ENCODE data around the gene PPARG.
"Not testable (repeated sequence)": the region's sequence is repeated elsewhere in the genome, so short reads cannot be mapped to it uniquely, and the experiment has no call there.

PPARG gene

GRCh38 chr3:12458901-12459300 lies 170.0 kb downstream of the PPARG start:
- no peak for DNase-seq (ENCODE audit: low read depth in 2 of 2)

DNA sequence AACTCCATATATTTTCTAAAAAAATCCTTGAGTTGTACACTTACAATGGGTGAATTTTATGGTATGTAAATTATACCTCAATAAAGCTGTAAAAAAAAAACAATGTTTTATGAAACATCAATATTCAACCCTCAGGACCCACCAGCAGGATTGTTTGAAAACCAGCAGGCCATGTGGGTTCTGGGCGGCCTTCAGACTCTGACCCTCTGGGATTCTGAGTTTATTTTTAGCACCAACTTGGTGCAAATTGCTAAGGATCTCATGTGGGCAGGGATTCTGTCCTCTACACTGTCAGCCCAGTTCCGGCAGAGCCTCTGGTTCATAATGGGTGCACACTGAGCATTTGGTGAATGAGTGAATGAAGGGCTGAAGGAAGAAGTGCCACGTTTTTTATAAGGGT lies 171.3 kb downstream of the PPARG start:
- no peak for DNase-seq (ENCODE audit: low read depth in 2 of 2)

- no peak for DNase-seq (ENCODE audit: low read depth in 2 of 2)
Observed at GRCh38 chr3:12461097-12461649, 172.3 kb downstream of the PPARG start.

GRCh38 chr3:12462159-12462947 lies 173.5 kb downstream of the PPARG start:
- no peak for DNase-seq (ENCODE audit: low read depth in 2 of 2)

DNA sequence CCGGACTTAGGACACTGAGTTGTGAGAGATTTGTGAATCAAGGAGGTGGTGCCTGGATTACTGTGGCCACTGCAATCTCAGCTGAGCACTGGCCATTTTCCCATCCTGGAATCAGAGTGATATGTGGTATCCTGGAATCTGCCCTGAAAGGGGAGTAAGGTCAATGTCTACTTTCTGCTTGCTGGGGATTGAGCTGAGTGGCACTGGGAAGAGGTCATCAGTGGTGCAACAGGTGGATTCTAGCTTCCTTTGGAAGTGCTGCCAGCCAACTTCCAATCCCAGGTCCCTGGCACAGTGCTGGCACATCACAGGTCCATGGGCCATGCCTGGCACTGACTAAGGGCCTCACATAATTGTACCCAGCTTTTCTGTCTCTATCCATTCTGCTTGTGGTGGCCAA lies 174.8 kb downstream of the PPARG start:
- DNase-seq (ENCODE audit: low read depth in 2 of 2), result no peak

- no peak for DNase-seq (ENCODE audit: low read depth in 2 of 2)
Observed at GRCh38 chr3:12464181-12464580, 175.3 kb downstream of the PPARG start.

DNA sequence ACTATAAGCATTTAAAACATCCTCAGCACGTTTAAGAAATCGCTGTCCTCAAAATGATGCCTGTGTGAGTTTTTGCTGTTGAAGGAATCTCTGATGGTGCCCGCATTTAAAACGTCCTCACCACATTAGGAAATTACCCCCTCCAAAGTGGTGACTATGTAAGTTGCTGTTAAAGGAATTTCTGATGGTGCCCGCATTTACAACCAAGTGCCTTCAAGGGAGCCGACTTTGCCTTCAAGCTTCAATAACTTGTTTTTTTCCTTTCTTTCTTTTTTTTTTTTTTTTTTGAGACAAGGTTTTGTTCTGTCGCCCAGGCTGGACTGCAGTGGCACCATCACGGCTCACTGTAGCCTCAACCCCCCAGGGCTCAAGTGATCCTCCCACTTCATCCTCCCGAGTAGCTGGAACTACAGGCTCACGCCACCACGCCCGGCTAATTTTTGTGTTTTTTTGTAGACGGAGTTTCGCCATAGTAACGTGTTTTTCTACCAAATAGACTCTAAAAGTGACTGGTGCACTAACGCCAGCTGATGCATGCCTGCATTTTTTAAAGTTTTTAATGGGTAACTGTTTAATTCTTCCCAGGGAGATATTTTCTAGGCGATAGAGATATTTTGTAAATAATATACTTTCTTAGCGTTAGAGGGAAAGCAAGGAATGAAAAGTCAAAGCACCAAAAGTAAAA lies 176.4 kb downstream of the PPARG start:
- no peak for DNase-seq (ENCODE audit: low read depth in 2 of 2)

DNA sequence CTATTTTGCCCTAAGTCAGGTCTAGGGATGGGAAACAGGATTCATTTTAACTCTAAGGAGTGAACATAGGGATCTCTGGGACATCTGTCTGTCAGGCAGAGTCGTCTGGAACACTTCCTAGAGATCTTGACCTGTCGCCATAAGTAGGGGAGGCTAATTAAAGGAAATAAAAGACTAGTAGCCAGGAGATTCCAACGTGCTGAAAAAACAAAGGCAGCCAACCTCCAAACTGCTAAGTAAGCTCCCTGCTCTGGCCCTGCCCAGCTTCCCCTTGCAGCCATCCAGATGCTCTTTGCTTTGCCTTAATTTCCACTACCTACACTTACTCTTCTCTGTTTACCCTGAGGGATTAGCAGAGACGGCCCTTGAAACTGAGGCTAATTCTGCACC lies 177.0 kb downstream of the PPARG start:
- DNase-seq (ENCODE audit: low read depth in 2 of 2), result no peak

DNA sequence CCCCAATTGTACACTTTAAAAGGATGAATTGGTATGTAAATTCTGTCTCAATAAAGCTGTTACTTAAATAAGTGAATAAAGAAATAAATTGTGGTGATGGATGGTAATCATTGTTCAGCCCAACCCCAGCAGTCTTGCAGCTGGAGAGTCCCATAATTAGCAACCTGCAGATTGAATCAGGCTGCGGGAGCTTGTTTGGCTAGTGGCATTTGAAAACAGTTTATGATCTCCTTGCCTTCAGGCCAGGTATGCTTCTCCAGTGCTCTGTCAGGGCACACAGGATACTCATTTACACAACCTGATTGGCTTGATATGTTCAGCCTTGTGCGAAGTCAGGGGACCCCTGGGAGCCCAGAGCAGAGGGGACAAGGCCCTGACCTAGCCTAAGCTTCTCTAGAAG lies 178.9 kb downstream of the PPARG start:
- DNase-seq (ENCODE audit: low read depth in 2 of 2), result no peak

DNA sequence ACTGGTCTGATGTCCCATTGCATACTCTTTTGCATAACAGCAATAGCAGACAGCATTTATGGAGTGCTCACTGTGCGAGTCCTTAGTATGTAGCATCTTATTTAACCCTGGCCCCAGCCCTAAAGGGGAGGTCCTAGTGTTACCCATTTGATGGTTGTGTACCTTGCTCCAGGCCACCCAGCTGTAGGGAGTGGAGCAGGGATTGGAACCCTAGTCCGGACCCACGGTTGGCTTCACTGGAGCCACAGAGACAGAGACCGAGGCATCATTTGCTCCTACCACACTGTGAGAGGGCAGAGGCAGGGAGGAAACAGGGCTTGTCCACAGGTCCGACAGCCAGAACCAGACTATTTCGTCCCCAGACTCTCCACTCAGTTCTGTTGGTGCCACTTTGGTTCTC lies 179.4 kb downstream of the PPARG start:
- no peak for DNase-seq (ENCODE audit: low read depth in 2 of 2)

GRCh38 chr3:12468757-12469156 lies 179.9 kb downstream of the PPARG start:
- no peak for DNase-seq (ENCODE audit: low read depth in 2 of 2)

DNA sequence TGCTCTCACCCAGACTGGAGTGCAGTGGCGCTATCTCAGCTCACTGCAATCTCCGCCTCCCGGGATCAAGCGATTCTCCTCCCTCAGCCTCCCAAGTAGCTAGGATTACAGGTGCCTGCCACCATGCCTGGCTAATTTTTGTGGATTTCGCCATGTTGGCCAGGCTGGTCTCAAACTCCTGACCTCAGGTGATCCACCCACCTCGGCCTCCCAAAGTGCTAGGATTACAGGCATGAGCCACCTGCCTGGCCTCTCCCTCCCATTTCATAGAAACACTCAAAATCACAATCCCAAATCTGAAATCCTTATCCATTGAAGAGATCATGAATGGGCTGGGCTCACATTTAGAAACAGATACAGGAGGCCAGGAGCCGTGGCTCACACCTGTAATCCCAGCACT lies 180.4 kb downstream of the PPARG start:
- DNase-seq (ENCODE audit: low read depth in 2 of 2), result not testable (repeated sequence)

- DNase-seq (ENCODE audit: low read depth in 2 of 2), result no peak
Observed at GRCh38 chr3:12470111-12470510, 181.2 kb downstream of the PPARG start.

DNA sequence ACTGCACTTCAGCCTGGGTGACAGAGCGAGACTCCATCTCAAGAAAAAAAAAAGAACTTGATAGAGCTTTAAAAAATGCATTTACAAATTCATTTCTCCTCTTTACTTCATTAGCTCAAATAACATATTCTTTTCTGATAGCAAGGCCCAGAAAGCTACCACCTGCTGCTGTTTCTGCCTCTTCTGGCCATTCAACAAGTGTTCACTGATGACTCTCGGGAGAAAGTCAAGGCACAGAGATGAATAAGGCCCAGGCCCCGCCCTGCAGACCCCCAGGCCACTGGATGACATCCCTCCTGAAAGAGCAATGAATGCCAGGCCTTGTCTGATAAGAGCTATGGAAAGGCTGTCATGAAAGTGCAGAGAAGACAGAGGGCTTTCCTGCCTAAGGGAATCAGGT lies 181.8 kb downstream of the PPARG start:
- DNase-seq (ENCODE audit: low read depth in 2 of 2), result no peak

DNA sequence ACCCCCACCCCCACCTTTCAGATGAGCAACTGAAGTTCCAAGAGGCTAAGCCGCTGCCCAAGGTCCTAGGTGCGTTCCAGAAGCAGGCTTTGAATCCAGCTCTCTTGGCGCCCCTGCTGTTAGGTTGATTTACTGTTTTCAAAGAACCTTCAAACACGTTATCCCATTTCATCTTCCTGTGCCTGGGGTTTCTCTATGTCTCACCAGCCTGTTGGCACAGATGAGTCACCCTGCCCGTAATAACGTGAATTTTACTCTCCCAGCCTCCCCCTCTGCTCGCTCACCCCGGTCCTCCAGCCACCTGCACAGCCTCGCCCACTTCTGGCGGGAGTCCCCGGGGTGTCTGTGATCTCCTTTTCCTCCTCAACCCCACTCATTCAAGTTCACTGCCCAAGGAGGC lies 182.4 kb downstream of the PPARG start:
- DNase-seq (ENCODE audit: low read depth in 2 of 2), result peak in 1 of 2 donors; percentile 16

DNA sequence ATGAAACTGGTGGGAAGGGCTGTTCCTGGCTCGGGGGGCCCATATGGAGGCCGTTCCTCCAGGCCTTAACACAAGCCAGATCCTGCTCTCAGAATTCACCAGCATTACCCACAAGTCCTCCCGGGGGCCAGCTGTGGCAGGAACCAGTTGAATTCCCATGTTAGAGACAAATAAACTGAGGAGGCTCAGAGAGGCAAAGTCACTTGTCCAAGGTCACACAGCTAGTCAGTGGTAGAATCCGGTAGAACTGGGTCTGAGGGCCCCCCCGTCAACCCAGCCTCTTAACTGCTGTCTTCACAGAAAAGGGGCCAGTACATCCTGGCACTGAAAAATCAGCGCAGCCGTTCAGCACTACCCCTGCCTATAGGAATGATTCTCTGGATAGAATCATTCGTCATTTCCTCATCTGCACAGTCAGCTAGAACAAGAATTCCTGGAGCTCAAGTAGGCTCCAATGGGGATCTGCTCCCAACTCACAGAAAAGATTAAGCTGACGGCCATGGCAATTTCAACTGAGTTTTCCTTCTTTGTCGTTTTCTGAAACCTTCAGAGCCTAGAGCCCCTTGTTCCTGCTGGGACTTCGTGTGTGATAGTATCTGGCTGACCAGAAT lies 183.2 kb downstream of the PPARG start:
- DNase-seq (ENCODE audit: low read depth in 2 of 2), result no peak

GRCh38 chr3:12472796-12473195 lies 183.9 kb downstream of the PPARG start:
- DNase-seq (ENCODE audit: low read depth in 2 of 2), result no peak

GRCh38 chr3:12473511-12473910 lies 184.6 kb downstream of the PPARG start:
- DNase-seq (ENCODE audit: low read depth in 2 of 2), result no peak

- DNase-seq (ENCODE audit: low read depth in 2 of 2), result no peak
Observed at GRCh38 chr3:12476238-12476897, 187.5 kb downstream of the PPARG start.

DNA sequence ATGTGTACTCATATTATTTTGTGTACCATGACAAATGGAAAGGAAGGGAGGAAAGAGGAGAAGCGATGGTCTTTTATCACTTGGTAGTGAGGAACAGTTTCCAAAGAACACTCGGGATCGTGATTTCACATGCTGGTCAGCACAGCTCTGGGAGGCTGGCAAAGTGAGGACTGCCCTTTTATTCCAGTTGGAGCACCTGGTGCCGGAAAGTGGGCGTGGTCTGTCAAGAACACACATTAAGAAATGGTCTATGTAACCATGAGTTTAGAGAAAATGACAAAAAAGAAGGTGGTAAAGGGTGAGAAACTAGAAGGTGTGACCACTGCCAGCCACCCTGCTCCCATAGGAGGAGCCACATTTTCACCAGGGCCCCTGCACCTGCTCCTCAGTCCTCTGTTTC lies 188.4 kb downstream of the PPARG start:
- no peak for DNase-seq (ENCODE audit: low read depth in 2 of 2)

DNA sequence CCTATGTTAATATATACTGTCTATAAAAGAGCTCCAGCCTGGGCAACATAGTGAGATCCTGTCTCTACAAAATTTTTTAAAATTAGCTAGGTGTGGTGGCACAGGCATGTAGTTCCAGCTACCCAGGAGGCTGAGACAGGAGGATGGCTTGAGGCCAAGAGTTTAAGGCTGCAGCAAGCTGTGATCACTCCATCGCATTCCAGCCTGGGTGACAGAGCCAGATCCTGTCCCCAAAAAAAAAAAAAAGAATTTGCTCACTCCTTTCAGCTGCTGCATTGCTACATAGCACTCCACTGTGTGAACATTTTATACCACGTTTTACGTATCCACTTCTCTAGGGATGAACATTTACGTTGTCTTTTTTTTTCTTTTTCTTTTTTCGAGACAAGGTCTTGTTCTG lies 189.5 kb downstream of the PPARG start:
- DNase-seq (ENCODE audit: low read depth in 2 of 2), result no peak

DNA sequence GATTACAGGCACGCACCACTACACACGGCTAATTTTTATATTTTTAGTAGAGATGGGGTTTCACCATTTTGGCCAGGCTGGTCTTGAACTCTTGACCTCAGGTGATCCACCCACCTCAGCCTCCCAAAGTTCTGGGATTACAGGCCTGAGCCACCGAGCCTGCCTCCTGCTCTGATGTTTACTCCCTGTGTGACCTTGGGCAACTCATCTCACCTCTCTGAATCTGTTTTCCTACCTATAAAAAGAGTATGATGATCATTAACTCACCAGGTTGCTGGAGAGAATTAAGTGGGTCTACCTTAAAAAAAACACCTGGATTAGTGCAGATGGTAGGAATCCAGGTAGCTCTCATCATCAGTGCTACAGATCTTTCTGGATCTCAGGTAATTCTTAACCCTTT lies 190.3 kb downstream of the PPARG start:
- not testable (repeated sequence) for DNase-seq (ENCODE audit: low read depth in 2 of 2)
